GM12865 (cell line): ENCODE measurements around the gene CEP135.

Experiments used
- DNase-seq: peaks from one replicate; pipeline ENCODE4 v3.0.0; 2010; ENCODE audit warnings: low read depth
- H3K4me3 ChIP-seq: 2 replicates; pipeline ENCODE4 v1.5.1; 2011; ENCODE audit warnings: mild to moderate bottlenecking, low read depth, low read length, control low read depth
- CTCF ChIP-seq: IDR thresholded peaks from 2 replicates; pipeline ENCODE4 v1.5.1; 2011; ENCODE audit warnings: low read length, control low read depth, low read depth, inconsistent platforms; ENCODE audit not compliant: insufficient read depth; ENCODE audit errors: missing control alignments

The CEP135 gene

GRCh38 chr4:55906989-55907388 is 41.8 kb upstream of the CEP135 start:
- no peak overlapping the region for H3K4me3 ChIP-seq
- TF ChIP-seq CTCF, result no peak
- no peak for DNase-seq

- no peak overlapping the region for H3K4me3 ChIP-seq
- DNase-seq, result no peak
- TF ChIP-seq CTCF, result no peak
These were observed 41.3 kb upstream of the CEP135 start for GRCh38 chr4:55907469-55907868.

GRCh38 chr4:55910140-55910539 is 38.6 kb upstream of the CEP135 start:
- H3K4me3 ChIP-seq, result no peak overlapping the region
- no peak for TF ChIP-seq CTCF
- DNase-seq, result no peak

GRCh38 chr4:55912249-55912648 is 36.5 kb upstream of the CEP135 start:
- TF ChIP-seq CTCF, result no peak
- H3K4me3 ChIP-seq, result no peak overlapping the region
- no peak for DNase-seq

GRCh38 chr4:55920571-55920970 is 28.2 kb upstream of the CEP135 start:
- H3K4me3 ChIP-seq, result no peak overlapping the region
- no peak for TF ChIP-seq CTCF
- no peak for DNase-seq

GRCh38 chr4:55921093-55921492 is 27.7 kb upstream of the CEP135 start:
- no peak overlapping the region for H3K4me3 ChIP-seq
- TF ChIP-seq CTCF, result no peak
- no peak for DNase-seq

- no peak for TF ChIP-seq CTCF
- DNase-seq, result no peak
- no peak overlapping the region for H3K4me3 ChIP-seq
These were observed 23.5 kb upstream of the CEP135 start for GRCh38 chr4:55925241-55925640.
